B cell (primary cell): ENCODE results near the gene DCDC2B. TPM values are rescaled to one million over a fixed set of nuclear protein-coding genes. Genes with fewer than 3 reads are reported as not detected.
"Not testable (repeated sequence)": the region's sequence is repeated elsewhere in the genome, so short reads cannot be mapped to it uniquely, and the experiment has no call there.

Experiments used
- ATAC-seq: fragments of 200-7000 bp; cut with Tn5 transposase; one replicate; pipeline ENCODE4 v1.10.0; 2021; ENCODE audit warnings: low read depth, mild to moderate bottlenecking, moderate number of reproducible peaks, moderate library complexity
- CTCF ChIA-PET: fragments of 350-600 bp; sonication (Branson Sonifier 250); formaldehyde crosslinking; loops from one replicate; lab custom pipeline; 2021; ENCODE audit warnings: antibody characterized with exemption, inconsistent platforms; lab: Charles Lee
- POLR2A ChIA-PET: fragments of 350-600 bp; sonication (Branson Sonifier 250); formaldehyde crosslinking; loops from one replicate; lab custom pipeline; 2021; ENCODE audit warnings: antibody characterized with exemption; lab: Charles Lee
- DNase-seq: peaks from one replicate; pipeline ENCODE4 v3.0.0; 2013
- H2AFZ ChIP-seq: 2 replicates; pipeline ENCODE4 v1.6.1; 2012; ENCODE audit warnings: mild to moderate bottlenecking, low read depth, low read length; ENCODE audit not compliant: insufficient read depth, poor library complexity, severe bottlenecking
- H3K27ac ChIP-seq, 2 donors: 1 replicate in 1 of 2; 2 replicates in 1 of 2; pipeline ENCODE4 v1.5.1; 2012 to 2013; ENCODE audit warnings: low read length in 2 of 2, mild to moderate bottlenecking in 2 of 2, moderate library complexity in 1 of 2
- H3K27me3 ChIP-seq, 4 experiments: fragments of 200-600 bp in 1 of 4; sonication (generic) in 1 of 4; replicated peaks in 1 of 4; 1 replicate in 2 of 4; 2 replicates in 2 of 4; pipeline versions ENCODE4 v1.6.1 to v1.7.0; 2013 to 2016; ENCODE audit warnings: low read length in 3 of 4, mild to moderate bottlenecking in 2 of 4, mixed read lengths in 1 of 4, moderate library complexity in 1 of 4; ENCODE audit not compliant: insufficient read depth in 4 of 4, control insufficient read depth in 3 of 4; ENCODE audit errors: control extremely low read depth in 1 of 4
- H3K36me3 ChIP-seq, 2 experiments: replicated peaks in 1 of 2; 1 replicate in 1 of 2; 2 replicates in 1 of 2; pipeline versions ENCODE4 v1.6.1 to v1.7.1; 2013; ENCODE audit warnings: low read length in 1 of 2; ENCODE audit not compliant: insufficient read depth in 2 of 2, control insufficient read depth in 1 of 2; ENCODE audit errors: control extremely low read depth in 1 of 2, extremely low read depth in 1 of 2
- H3K4me1 ChIP-seq, 2 donors: fragments of 200-600 bp in 1 of 2; sonication (generic) in 1 of 2; 1 replicate in 1 of 2; 2 replicates in 1 of 2; pipeline versions ENCODE4 v1.5.1 to v1.6.1; 2013 to 2017; ENCODE audit warnings: low read length in 2 of 2; ENCODE audit not compliant: control insufficient read depth in 2 of 2, insufficient read depth in 2 of 2
- H3K4me2 ChIP-seq: replicated peaks from 2 replicates; pipeline ENCODE3; 2012; ENCODE audit warnings: mild to moderate bottlenecking, low read depth, low read length; ENCODE audit not compliant: poor library complexity, severe bottlenecking
- H3K4me3 ChIP-seq, 5 experiments: fragments of 200-600 bp in 1 of 5; sonication (generic) in 1 of 5; 1 replicate in 3 of 5; 2 replicates in 2 of 5; pipeline versions ENCODE4 v1.5.1 to v1.7.0; 2011 to 2016; ENCODE audit warnings: low read length in 4 of 5, mild to moderate bottlenecking in 4 of 5, low read depth in 2 of 5, control low read depth in 1 of 5, moderate library complexity in 1 of 5; ENCODE audit not compliant: insufficient read depth in 1 of 5; ENCODE audit errors: control extremely low read depth in 1 of 5, extremely low read depth in 1 of 5
- H3K79me2 ChIP-seq: fragments of 200-600 bp; sonication (generic); one replicate; pipeline ENCODE4 v1.6.0; 2016; ENCODE audit warnings: low read length; ENCODE audit not compliant: control insufficient read depth, insufficient read depth
- H3K9ac ChIP-seq: fragments of 200-600 bp; sonication (generic); 2 replicates; pipeline ENCODE4 v1.6.1; 2017; ENCODE audit warnings: mild to moderate bottlenecking, low read length, moderate library complexity
- H3K9me3 ChIP-seq, 3 donors: one replicate each; pipeline versions ENCODE4 v1.6.1 to v1.7.1; 2013; ENCODE audit warnings: low read length in 2 of 3; ENCODE audit not compliant: control insufficient read depth in 2 of 3, insufficient read depth in 1 of 3; ENCODE audit errors: control extremely low read depth in 1 of 3
- H4K20me1 ChIP-seq: 2 replicates; pipeline ENCODE4 v1.6.0; 2012; ENCODE audit warnings: mild to moderate bottlenecking, low read length; ENCODE audit not compliant: insufficient read depth, control insufficient read depth, poor library complexity, severe bottlenecking
- H3K27ac Mint-ChIP-seq: one replicate; pipeline ENCODE4 v1.8.0; 2021; ENCODE audit warnings: mixed read lengths
- H3K27me3 Mint-ChIP-seq: one replicate; pipeline ENCODE4 v1.8.0; 2021; ENCODE audit warnings: mixed read lengths
- H3K4me1 Mint-ChIP-seq: one replicate; pipeline ENCODE4 v1.8.0; 2021; ENCODE audit warnings: mixed read lengths
- H3K4me3 Mint-ChIP-seq: one replicate; pipeline ENCODE4 v1.8.0; 2021; ENCODE audit warnings: mixed read lengths
- H3K9me3 Mint-ChIP-seq: one replicate; pipeline ENCODE4 v1.8.0; 2022; ENCODE audit warnings: mixed read lengths; ENCODE audit not compliant: insufficient read depth
- CTCF ChIP-seq: fragments of 200-600 bp; IDR thresholded peaks from one replicate; pipeline ENCODE4 v1.8.0; 2022; ENCODE audit warnings: antibody characterized with exemption, mild to moderate bottlenecking
- EZH2 ChIP-seq: IDR thresholded peaks from 2 replicates; pipeline ENCODE4 v1.6.1; 2012; ENCODE audit warnings: borderline replicate concordance, low read depth, mild to moderate bottlenecking, moderate library complexity, low read length; ENCODE audit not compliant: insufficient read depth, poor library complexity, severe bottlenecking
- WGBS: methylation state at CpG from one replicate; pipeline ENCODE4 v1.1.5; 2013; ENCODE audit warnings: missing lambda C conversion rate; ENCODE audit not compliant: insufficient coverage; 5-methylcytosine and 5-hydroxymethylcytosine counted together
- intact Hi-C: fragments of 100-400 bp; cut with micrococcal nuclease; formaldehyde crosslinking; loops from one replicate; pipeline ENCODE4 v1.10.0; 2022
- polyA plus RNA-seq: library from polyadenylated mRNA; depleted of rRNA; stranded (reverse); fragments of >200 nt; gene quantifications from 2 replicates; pipeline ENCODE4 v1.2.3, GENCODE V29; 2012
- total RNA-seq, 2 donors: library from RNA; stranded (reverse); fragments of 120-200 nt in 1 of 2; gene quantifications; 1 replicate in 1 of 2; 2 replicates in 1 of 2; pipeline versions ENCODE4 v1.2.3 to v1.2.4, GENCODE V29; 2013 to 2022

The DCDC2B gene
- total and polyA plus RNA-seq, 2 donors (not counting 1 experiment from before 2014, with no cell fraction given): not detected

GRCh38 chr1:32263236-32263593 is 54.3 kb downstream of the DCDC2B start:
- H3K4me1 Mint-ChIP-seq: peaks cover 30% of the 10 kb centered on the region
- DNase-seq, ATAC-seq, H3K27ac Mint-ChIP-seq, H4K20me1 ChIP-seq, H3K36me3 ChIP-seq, H3K27me3 Mint-ChIP-seq, H3K27me3 ChIP-seq, POLR2A ChIA-PET, H2AFZ ChIP-seq, H3K4me3 ChIP-seq, H3K27ac ChIP-seq, H3K9me3 Mint-ChIP-seq, H3K4me3 Mint-ChIP-seq, intact Hi-C loops, H3K9ac ChIP-seq, H3K9me3 ChIP-seq: not testable (repeated sequence)
- 100% methylated on average over 1 of the region's 4 CpGs for WGBS
- H3K79me2 ChIP-seq: peaks cover 78% of the 10 kb centered on the region
- CTCF ChIA-PET: interaction anchor here (1.1 to 5.6 kb wide), 3 partner anchors 14 to 53 kb away, joined by 3 to 44 read pairs (median 3); partner anchors contain the start of genes FAM167B and LCK
- peak overlapping the region; percentile 52 for H3K4me2 ChIP-seq
- peaks cover 22 to 28% of the 10 kb centered on the region in 2 donors for H3K4me1 ChIP-seq

GRCh38 chr1:32263744-32264143 is 54.9 kb downstream of the DCDC2B start:
- POLR2A ChIA-PET: interaction anchor here (1.3 kb wide), 1 partner anchor 13 kb away, joined by 4 read pairs; the partner anchor contains the start of gene LCK
- peaks cover 72% of the 10 kb centered on the region for H3K79me2 ChIP-seq
- H3K9ac ChIP-seq: peak overlapping the region; percentile 10
- no CpG with 5 or more reads among the region's 4 CpGs for WGBS
- peak overlapping the region; percentile 23 for H2AFZ ChIP-seq
- ATAC-seq (peak; percentile 71), DNase-seq (peak; percentile 51)
- peak overlapping the region; percentile 72 for H3K27ac Mint-ChIP-seq
- TF ChIP-seq EZH2 (no peak), CTCF (no peak)
- no peaks in the 10 kb centered on the region for H4K20me1 ChIP-seq
- H3K4me3 Mint-ChIP-seq: peak overlapping the region; percentile 62
- H3K9me3 ChIP-seq: peaks cover 0 to 2% (median 0%) of the 10 kb centered on the region in 3 donors
- H3K4me2 ChIP-seq: peak overlapping the region; percentile 52
- H3K4me1 ChIP-seq: peaks cover 22 to 28% of the 10 kb centered on the region in 2 donors
- peak overlapping the region in 1 of 5 experiments; percentile 11 for H3K4me3 ChIP-seq
- peak overlapping the region; percentile 32 to 39 for H3K27ac ChIP-seq
- H3K27me3 Mint-ChIP-seq: no peaks in the 10 kb centered on the region
- H3K27me3 ChIP-seq: no peaks in the 10 kb centered on the region
- CTCF ChIA-PET: interaction anchor here (1.7 kb wide), 1 partner anchor 8 kb away, joined by 6 read pairs; no protein-coding TSS in a partner anchor
- H3K9me3 Mint-ChIP-seq: no peaks in the 10 kb centered on the region
- H3K4me1 Mint-ChIP-seq: peaks cover 30% of the 10 kb centered on the region
- peaks cover 0 to 3% of the 10 kb centered on the region in 2 experiments for H3K36me3 ChIP-seq
- intact Hi-C loops: loop anchor here (2.0 kb wide), 1 partner anchor 13 kb away; the partner anchor contains the start of gene LCK

Other genes with a start within 250 kb of the DCDC2B start
- gene KHDRBS1, start 195.2 kb upstream of the DCDC2B start, total RNA-seq: 99.0 and 101 TPM in 2 replicates
- gene KHDRBS1, start 195.2 kb upstream of the DCDC2B start, polyA plus RNA-seq: 35.7 and 50.3 TPM in 2 replicates
- gene TMEM39B, start 136.2 kb upstream of the DCDC2B start, total RNA-seq: 28.8 and 30.9 TPM in 2 replicates
- 31.0 and 32.3 TPM in 2 replicates for gene TMEM39B, start 136.2 kb upstream of the DCDC2B start, polyA plus RNA-seq
- 49.9 and 54.8 TPM in 2 replicates for gene KPNA6, start 101.0 kb upstream of the DCDC2B start, total RNA-seq
- 14.0 and 14.6 TPM in 2 replicates for gene KPNA6, start 101.0 kb upstream of the DCDC2B start, polyA plus RNA-seq
- gene TXLNA, start 29.4 kb upstream of the DCDC2B start, total RNA-seq: 38.3 and 38.4 TPM in 2 replicates
- gene TXLNA, start 29.4 kb upstream of the DCDC2B start, polyA plus RNA-seq: 16.9 and 23.0 TPM in 2 replicates
- gene CCDC28B, start 8.5 kb upstream of the DCDC2B start, total RNA-seq: 7.8 and 10.2 TPM in 2 replicates
- 7.1 and 8.0 TPM in 2 replicates for gene CCDC28B, start 8.5 kb upstream of the DCDC2B start, polyA plus RNA-seq
- 2.0 and 2.1 TPM in 2 replicates for gene IQCC, start 3.4 kb upstream of the DCDC2B start, total RNA-seq
- gene IQCC, start 3.4 kb upstream of the DCDC2B start, polyA plus RNA-seq: 1.6 and 2.0 TPM in 2 replicates
- gene TMEM234, start 13.3 kb downstream of the DCDC2B start, total RNA-seq: 50.4 and 60.8 TPM in 2 replicates
- gene TMEM234, start 13.3 kb downstream of the DCDC2B start, polyA plus RNA-seq: 22.0 and 22.3 TPM in 2 replicates
- 87.0 and 91.0 TPM in 2 replicates for gene EIF3I, start 13.3 kb downstream of the DCDC2B start, total RNA-seq
- 130 and 153 TPM in 2 replicates for gene EIF3I, start 13.3 kb downstream of the DCDC2B start, polyA plus RNA-seq
- 4.1 and 5.4 TPM in 2 replicates for gene FAM167B, start 38.1 kb downstream of the DCDC2B start, total RNA-seq
- gene FAM167B, start 38.1 kb downstream of the DCDC2B start, polyA plus RNA-seq: 1.1 and 1.8 TPM in 2 replicates
- 20.1 and 22.3 TPM in 2 replicates for gene LCK, start 42.2 kb downstream of the DCDC2B start, total RNA-seq
- 23.8 and 35.2 TPM in 2 replicates for gene LCK, start 42.2 kb downstream of the DCDC2B start, polyA plus RNA-seq
- 200 and 205 TPM in 2 replicates for gene HDAC1, start 83.0 kb downstream of the DCDC2B start, total RNA-seq
- 170 and 184 TPM in 2 replicates for gene HDAC1, start 83.0 kb downstream of the DCDC2B start, polyA plus RNA-seq
- gene MARCKSL1, start 127.1 kb downstream of the DCDC2B start, total RNA-seq: 73.2 and 77.6 TPM in 2 replicates
- gene MARCKSL1, start 127.1 kb downstream of the DCDC2B start, polyA plus RNA-seq: 106 and 109 TPM in 2 replicates
- gene FAM229A, start 153.4 kb downstream of the DCDC2B start, total RNA-seq: 33.7 and 33.8 TPM in 2 replicates
- 33.3 and 40.9 TPM in 2 replicates for gene FAM229A, start 153.4 kb downstream of the DCDC2B start, polyA plus RNA-seq
- 10.4 and 11.6 TPM in 2 replicates for gene TSSK3, start 153.4 kb downstream of the DCDC2B start, total RNA-seq
- gene TSSK3, start 153.4 kb downstream of the DCDC2B start, polyA plus RNA-seq: 1.5 and 1.8 TPM in 2 replicates
- gene BSDC1, start 185.4 kb downstream of the DCDC2B start, total RNA-seq: 117 and 124 TPM in 2 replicates
- gene BSDC1, start 185.4 kb downstream of the DCDC2B start, polyA plus RNA-seq: 54.5 and 69.0 TPM in 2 replicates